ENCODE data around the gene ADAMTS18. TPM values are rescaled to one million over a fixed set of nuclear protein-coding genes. Genes with fewer than 3 reads are reported as not detected.

The ADAMTS18 gene
- total RNA-seq, 1 experiment from 2014 or later: not detected

DNA sequence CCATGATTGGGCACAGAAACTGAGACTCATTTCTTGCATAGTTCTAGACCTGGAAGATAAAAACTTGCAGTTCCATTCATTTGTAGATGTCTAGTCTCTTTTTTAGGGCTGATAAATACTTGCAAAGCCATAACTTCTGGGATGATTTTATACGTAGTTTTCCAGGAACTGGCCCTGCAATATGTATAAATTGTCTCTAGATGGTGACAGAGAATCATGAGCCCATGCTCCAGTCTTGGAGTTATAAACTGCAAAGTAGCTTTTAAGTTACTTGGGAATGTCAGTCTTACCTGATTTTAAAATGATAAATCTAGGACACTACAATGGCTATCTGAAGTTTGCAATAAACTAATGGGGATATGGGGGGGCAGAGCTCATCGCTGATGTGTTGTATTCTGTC, 3.0 kb upstream of the ADAMTS18 start:
- H3K9me2 ChIP-seq (ENCODE audit: insufficient read depth): no peaks in the 10 kb centered on the region
- ChIA-PET CTCF (no interaction called here), POLR2A (ENCODE audit: unreplicated experiment) (no interaction called here)
- H2AFZ ChIP-seq: no peak overlapping the region
- DNase-seq: no peak
- H3K79me2 ChIP-seq (ENCODE audit: low read depth): no peaks in the 10 kb centered on the region
- TF ChIP-seq EZH2 (IDR thresholded peaks at IDR 0.05; ENCODE audit: low read depth): no peak
- TF ChIP-seq, protein P1, sequence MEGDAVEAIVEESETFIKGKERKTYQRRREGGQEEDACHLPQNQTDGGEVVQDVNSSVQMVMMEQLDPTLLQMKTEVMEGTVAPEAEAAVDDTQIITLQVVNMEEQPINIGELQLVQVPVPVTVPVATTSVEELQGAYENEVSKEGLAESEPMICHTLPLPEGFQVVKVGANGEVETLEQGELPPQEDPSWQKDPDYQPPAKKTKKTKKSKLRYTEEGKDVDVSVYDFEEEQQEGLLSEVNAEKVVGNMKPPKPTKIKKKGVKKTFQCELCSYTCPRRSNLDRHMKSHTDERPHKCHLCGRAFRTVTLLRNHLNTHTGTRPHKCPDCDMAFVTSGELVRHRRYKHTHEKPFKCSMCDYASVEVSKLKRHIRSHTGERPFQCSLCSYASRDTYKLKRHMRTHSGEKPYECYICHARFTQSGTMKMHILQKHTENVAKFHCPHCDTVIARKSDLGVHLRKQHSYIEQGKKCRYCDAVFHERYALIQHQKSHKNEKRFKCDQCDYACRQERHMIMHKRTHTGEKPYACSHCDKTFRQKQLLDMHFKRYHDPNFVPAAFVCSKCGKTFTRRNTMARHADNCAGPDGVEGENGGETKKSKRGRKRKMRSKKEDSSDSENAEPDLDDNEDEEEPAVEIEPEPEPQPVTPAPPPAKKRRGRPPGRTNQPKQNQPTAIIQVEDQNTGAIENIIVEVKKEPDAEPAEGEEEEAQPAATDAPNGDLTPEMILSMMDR (conservative IDR thresholded peaks at IDR 0.05): no peak
- H3K4me1 ChIP-seq (replicated peaks; ENCODE audit: insufficient read depth): no peaks in the 10 kb centered on the region
- no peaks in the 10 kb centered on the region for H4K20me1 ChIP-seq (ENCODE audit: insufficient read depth)
- no TSS peak for BruUV-seq (replicated peaks)
- H3K27ac ChIP-seq: no peak overlapping the region
- H3F3A ChIP-seq (ENCODE audit: insufficient read depth, low read depth): no peaks in the 10 kb centered on the region
- H3K36me3 ChIP-seq (ENCODE audit: low read depth): no peaks in the 10 kb centered on the region
- no peak overlapping the region for H3K4me3 ChIP-seq
- intact Hi-C loops (cut with micrococcal nuclease; ENCODE audit: unreplicated experiment): no loop called here
- no peak overlapping the region for H3K4me2 ChIP-seq
- H3K27me3 ChIP-seq (ENCODE audit: insufficient read depth, low read depth): peaks cover 80% of the 10 kb centered on the region
- H3K9me3 ChIP-seq (ENCODE audit: insufficient read depth, low read depth): no peaks in the 10 kb centered on the region

DNA sequence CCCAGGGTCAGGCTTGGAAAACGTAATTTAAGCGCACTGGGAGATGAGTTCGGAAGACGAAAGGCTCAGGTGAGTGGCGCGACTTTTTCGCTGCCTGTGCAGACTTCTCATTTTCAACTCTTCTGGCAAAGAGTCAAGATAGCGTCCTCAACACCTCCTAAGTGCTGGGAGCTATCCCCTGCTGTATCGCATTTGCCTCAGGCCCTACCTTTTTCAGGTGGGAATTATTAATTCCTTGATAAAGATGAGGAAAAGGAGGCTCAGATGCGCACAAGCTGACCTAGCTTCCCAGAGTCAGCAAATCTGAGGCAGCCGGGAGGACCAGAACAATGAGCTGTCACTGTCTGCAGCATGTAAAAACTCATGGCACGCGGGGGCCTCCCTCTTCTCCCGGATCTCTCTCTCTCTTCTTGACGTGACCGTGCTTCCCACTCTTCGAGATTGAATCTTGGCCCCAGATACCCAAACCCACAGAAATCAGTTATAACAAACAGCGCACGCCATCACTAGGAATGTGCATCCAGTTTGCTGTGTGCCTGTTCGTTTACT, 512 bp upstream of the ADAMTS18 start:
- H3K9me2 ChIP-seq (ENCODE audit: insufficient read depth): no peaks in the 10 kb centered on the region
- no TSS peak for BruUV-seq (replicated peaks)
- TF ChIP-seq, protein P1 (conservative IDR thresholded peaks at IDR 0.05): no peak
- TF ChIP-seq EZH2 (IDR thresholded peaks at IDR 0.05; ENCODE audit: low read depth): no peak
- no peak overlapping the region for H3K4me3 ChIP-seq
- H3K27me3 ChIP-seq (ENCODE audit: insufficient read depth, low read depth): peaks cover 82% of the 10 kb centered on the region
- no peak for DNase-seq
- H2AFZ ChIP-seq: no peak overlapping the region
- H3K79me2 ChIP-seq (ENCODE audit: low read depth): no peaks in the 10 kb centered on the region
- intact Hi-C loops (cut with micrococcal nuclease; ENCODE audit: unreplicated experiment): no loop called here
- H3K27ac ChIP-seq: no peak overlapping the region
- no peaks in the 10 kb centered on the region for H3K36me3 ChIP-seq (ENCODE audit: low read depth)
- CTCF ChIA-PET: no interaction called here
- POLR2A ChIA-PET (ENCODE audit: unreplicated experiment): no interaction called here
- H3K9me3 ChIP-seq (ENCODE audit: insufficient read depth, low read depth): no peaks in the 10 kb centered on the region
- H3K4me1 ChIP-seq (replicated peaks; ENCODE audit: insufficient read depth): no peaks in the 10 kb centered on the region
- H3F3A ChIP-seq (ENCODE audit: insufficient read depth, low read depth): no peaks in the 10 kb centered on the region
- no peaks in the 10 kb centered on the region for H4K20me1 ChIP-seq (ENCODE audit: insufficient read depth)
- H3K4me2 ChIP-seq: no peak overlapping the region

DNA sequence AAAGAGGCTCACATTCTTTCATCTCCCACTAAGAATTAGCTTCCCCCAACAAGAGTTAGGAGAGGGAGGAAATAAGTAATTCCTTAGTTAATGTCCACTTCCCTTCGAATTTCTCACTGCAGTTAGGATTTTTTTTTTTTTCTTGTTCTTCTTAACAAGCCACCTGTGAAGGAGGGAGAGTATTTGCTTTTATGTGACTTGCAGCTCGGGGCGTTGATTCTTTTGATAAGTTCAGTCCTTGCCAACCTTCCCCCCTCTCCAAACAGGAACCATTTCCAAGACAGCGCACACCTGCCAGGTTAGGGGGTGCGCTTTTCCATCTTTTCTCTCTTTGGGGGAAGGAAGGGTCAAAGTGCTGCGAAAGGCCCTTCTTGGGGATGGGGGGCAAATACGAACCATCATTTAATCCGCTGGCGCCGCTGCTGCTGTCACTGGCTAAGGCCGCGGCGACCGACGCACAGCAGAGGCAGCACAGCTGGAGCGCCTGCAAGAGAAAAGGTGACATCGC, 758 bp downstream of the ADAMTS18 start:
- no TSS peak for BruUV-seq (replicated peaks)
- no peak overlapping the region for H3K4me3 ChIP-seq

More for the DNA sequence above, 758 bp downstream of the ADAMTS18 start:
- Histone ChIP-seq H3K79me2 (ENCODE audit: low read depth) (no peaks in the 10 kb centered on the region), H3K4me1 (replicated peaks; ENCODE audit: insufficient read depth) (no peaks in the 10 kb centered on the region), H2AFZ (no peak overlapping the region), H3K9me3 (ENCODE audit: insufficient read depth, low read depth) (no peaks in the 10 kb centered on the region), H3K36me3 (ENCODE audit: low read depth) (no peaks in the 10 kb centered on the region), H3K4me2 (no peak overlapping the region), H3K27ac (no peak overlapping the region), H4K20me1 (ENCODE audit: insufficient read depth) (no peaks in the 10 kb centered on the region), H3F3A (ENCODE audit: insufficient read depth, low read depth) (no peaks in the 10 kb centered on the region), H3K9me2 (ENCODE audit: insufficient read depth) (no peaks in the 10 kb centered on the region), H3K27me3 (ENCODE audit: insufficient read depth, low read depth) (peaks cover 83% of the 10 kb centered on the region)
- intact Hi-C loops (cut with micrococcal nuclease; ENCODE audit: unreplicated experiment): no loop called here
- no peak for TF ChIP-seq EZH2 (IDR thresholded peaks at IDR 0.05; ENCODE audit: low read depth)
- TF ChIP-seq, protein P1 (conservative IDR thresholded peaks at IDR 0.05): no peak
- DNase-seq: no peak
- ChIA-PET CTCF (no interaction called here), POLR2A (ENCODE audit: unreplicated experiment) (no interaction called here)
